T follicular helper cell (primary cell): ENCODE data around the gene SMYD3.
"Not testable (repeated sequence)": the region's sequence is repeated elsewhere in the genome, so short reads cannot be mapped to it uniquely, and the experiment has no call there.

Experiments used
- DNase-seq: peaks from one replicate; pipeline ENCODE4 v3.0.0-alpha.2; 2020; ENCODE audit warnings: low read depth

SMYD3 gene

GRCh38 chr1:245952383-245953026, 554.6 kb downstream of the SMYD3 start:
- no peak for DNase-seq

GRCh38 chr1:245948786-245949185, 558.3 kb downstream of the SMYD3 start:
- no peak for DNase-seq

GRCh38 chr1:245946905-245947304, 560.2 kb downstream of the SMYD3 start:
- DNase-seq = no peak

- DNase-seq = not testable (repeated sequence)
Measured at GRCh38 chr1:245945136-245945535, 561.9 kb downstream of the SMYD3 start.

GRCh38 chr1:245942856-245943255, 564.2 kb downstream of the SMYD3 start:
- no peak for DNase-seq

- not testable (repeated sequence) for DNase-seq
Measured at GRCh38 chr1:245941771-245942170, 565.3 kb downstream of the SMYD3 start.

- DNase-seq = no peak
Measured at GRCh38 chr1:245939756-245940345, 567.2 kb downstream of the SMYD3 start.

GRCh38 chr1:245938046-245938435, 569.0 kb downstream of the SMYD3 start:
- no peak for DNase-seq

- DNase-seq = no peak
Measured at GRCh38 chr1:245937316-245938045, 569.6 kb downstream of the SMYD3 start.

- DNase-seq = no peak
Measured at GRCh38 chr1:245934409-245934808, 572.7 kb downstream of the SMYD3 start.

GRCh38 chr1:245933431-245934045, 573.5 kb downstream of the SMYD3 start:
- no peak for DNase-seq

- DNase-seq = no peak
Measured at GRCh38 chr1:245932302-245932972, 574.6 kb downstream of the SMYD3 start.

GRCh38 chr1:245931450-245931849, 575.6 kb downstream of the SMYD3 start:
- DNase-seq = no peak

GRCh38 chr1:245929224-245929623, 577.9 kb downstream of the SMYD3 start:
- no peak for DNase-seq

GRCh38 chr1:245926888-245927287, 580.2 kb downstream of the SMYD3 start:
- no peak for DNase-seq

GRCh38 chr1:245923215-245923614, 583.9 kb downstream of the SMYD3 start:
- no peak for DNase-seq

GRCh38 chr1:245921417-245921816, 585.7 kb downstream of the SMYD3 start:
- no peak for DNase-seq

GRCh38 chr1:245917403-245917802, 589.7 kb downstream of the SMYD3 start:
- DNase-seq = no peak

- DNase-seq = no peak
Measured at GRCh38 chr1:245915841-245916240, 591.2 kb downstream of the SMYD3 start.

GRCh38 chr1:245915406-245915805, 591.7 kb downstream of the SMYD3 start:
- no peak for DNase-seq

- no peak for DNase-seq
Measured at GRCh38 chr1:245908543-245908942, 598.5 kb downstream of the SMYD3 start.

GRCh38 chr1:245906207-245906606, 600.9 kb downstream of the SMYD3 start:
- DNase-seq = no peak
